Measurements from ENCODE around the gene AHNAK.
"Not testable (repeated sequence)": the region's sequence is repeated elsewhere in the genome, so short reads cannot be mapped to it uniquely, and the experiment has no call there.

AHNAK gene

GRCh38 chr11:62457478-62457877 lies 89.1 kb downstream of the AHNAK start:
- DNase-seq, result peak in 3 of 4 experiments; percentile 36 to 62 (median 55)

- peak in 2 of 4 experiments; percentile 26 to 29 for DNase-seq
Measured at GRCh38 chr11:62456630-62457029, 90.0 kb downstream of the AHNAK start.

- DNase-seq, result no peak
Measured at GRCh38 chr11:62452839-62453468, 93.7 kb downstream of the AHNAK start.

GRCh38 chr11:62452261-62452660 lies 94.3 kb downstream of the AHNAK start:
- DNase-seq, result no peak

GRCh38 chr11:62451241-62451621 lies 95.4 kb downstream of the AHNAK start:
- no peak for DNase-seq

GRCh38 chr11:62450543-62451240 lies 95.9 kb downstream of the AHNAK start:
- DNase-seq, result no peak

- DNase-seq, result not testable (repeated sequence)
Measured at GRCh38 chr11:62449912-62450311, 96.7 kb downstream of the AHNAK start.

- DNase-seq, result no peak
Measured at GRCh38 chr11:62449451-62449851, 97.2 kb downstream of the AHNAK start.

- DNase-seq, result no peak
Measured at GRCh38 chr11:62446091-62446490, 100.5 kb downstream of the AHNAK start.

GRCh38 chr11:62445314-62445740 lies 101.3 kb downstream of the AHNAK start:
- DNase-seq, result no peak

- DNase-seq, result no peak
Measured at GRCh38 chr11:62444835-62445234, 101.8 kb downstream of the AHNAK start.

- peak; percentile 74 to 90 (median 86) for DNase-seq
Measured at GRCh38 chr11:62444236-62444833, 102.3 kb downstream of the AHNAK start.

GRCh38 chr11:62443390-62444235 lies 103.0 kb downstream of the AHNAK start:
- DNase-seq, result peak; percentile 64 to 85 (median 78)

- DNase-seq, result peak; percentile 77 to 89 (median 86)
Measured at GRCh38 chr11:62439785-62440602, 106.6 kb downstream of the AHNAK start.

GRCh38 chr11:62438641-62439040 lies 108.0 kb downstream of the AHNAK start:
- no peak for DNase-seq

GRCh38 chr11:62437616-62438015 lies 109.0 kb downstream of the AHNAK start:
- no peak for DNase-seq

GRCh38 chr11:62435846-62436660 lies 110.6 kb downstream of the AHNAK start:
- DNase-seq, result peak; percentile 27 to 71 (median 56)

- peak in 1 of 4 experiments; percentile 28 for DNase-seq
Measured at GRCh38 chr11:62433904-62434276, 112.7 kb downstream of the AHNAK start.

- DNase-seq, result peak; percentile 51 to 69 (median 65)
Measured at GRCh38 chr11:62433141-62433903, 113.3 kb downstream of the AHNAK start.

GRCh38 chr11:62432695-62433094 lies 113.9 kb downstream of the AHNAK start:
- no peak for DNase-seq

All from suppressor macrophage (primary cell).